Measurements from ENCODE around the gene CRACR2B.

CRACR2B gene

DNA sequence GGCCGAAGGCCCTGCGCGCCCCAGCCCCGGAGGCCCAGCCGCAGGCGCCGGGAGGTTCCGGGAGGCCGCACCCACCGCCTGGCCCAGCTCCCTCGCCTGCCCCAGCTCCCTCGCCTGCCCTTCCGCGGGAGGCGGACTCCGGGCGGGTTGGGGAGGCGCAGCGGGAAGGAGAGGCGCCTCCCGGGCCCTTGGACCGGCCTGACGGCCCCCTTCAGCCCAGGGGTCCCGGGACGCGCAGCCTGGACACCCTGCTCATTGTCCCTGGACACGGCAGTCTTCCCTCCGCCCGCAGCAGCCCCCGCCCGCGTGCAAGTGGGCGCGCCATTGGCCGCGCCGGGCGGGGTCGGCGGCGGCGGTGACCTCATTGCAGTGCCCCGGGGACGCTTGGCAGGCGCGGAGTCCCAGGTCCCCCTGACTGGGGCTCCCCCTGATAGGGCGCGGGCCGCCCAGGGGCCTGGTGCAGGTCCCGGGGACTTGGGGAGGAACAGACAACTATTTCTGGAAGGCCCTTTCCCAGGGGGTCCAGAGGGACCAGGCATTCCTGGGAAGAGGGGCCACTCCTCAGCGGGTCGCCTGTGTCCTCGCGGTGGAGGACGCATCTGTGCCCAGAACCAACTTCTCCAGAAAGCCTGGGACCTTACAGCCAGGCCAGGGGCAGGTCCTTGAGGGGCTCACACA lies 5.5 kb downstream of the CRACR2B start:
- TF ChIP-seq, protein P1, sequence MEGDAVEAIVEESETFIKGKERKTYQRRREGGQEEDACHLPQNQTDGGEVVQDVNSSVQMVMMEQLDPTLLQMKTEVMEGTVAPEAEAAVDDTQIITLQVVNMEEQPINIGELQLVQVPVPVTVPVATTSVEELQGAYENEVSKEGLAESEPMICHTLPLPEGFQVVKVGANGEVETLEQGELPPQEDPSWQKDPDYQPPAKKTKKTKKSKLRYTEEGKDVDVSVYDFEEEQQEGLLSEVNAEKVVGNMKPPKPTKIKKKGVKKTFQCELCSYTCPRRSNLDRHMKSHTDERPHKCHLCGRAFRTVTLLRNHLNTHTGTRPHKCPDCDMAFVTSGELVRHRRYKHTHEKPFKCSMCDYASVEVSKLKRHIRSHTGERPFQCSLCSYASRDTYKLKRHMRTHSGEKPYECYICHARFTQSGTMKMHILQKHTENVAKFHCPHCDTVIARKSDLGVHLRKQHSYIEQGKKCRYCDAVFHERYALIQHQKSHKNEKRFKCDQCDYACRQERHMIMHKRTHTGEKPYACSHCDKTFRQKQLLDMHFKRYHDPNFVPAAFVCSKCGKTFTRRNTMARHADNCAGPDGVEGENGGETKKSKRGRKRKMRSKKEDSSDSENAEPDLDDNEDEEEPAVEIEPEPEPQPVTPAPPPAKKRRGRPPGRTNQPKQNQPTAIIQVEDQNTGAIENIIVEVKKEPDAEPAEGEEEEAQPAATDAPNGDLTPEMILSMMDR (IDR thresholded peaks at IDR 0.05; ENCODE audit: insufficient read depth, low read length, poor library complexity, severe bottlenecking): no peak
- 0 out of 2 replicates have a peak, but pooled peaks have one; percentile 92 for TF ChIP-seq EZH2phosphoT487 (conservative IDR thresholded peaks at IDR 0.05; ENCODE audit: low read length)
- Histone ChIP-seq H3K27ac (ENCODE audit: low read depth, low read length) (no peak overlapping the region), H3K36me3 (ENCODE audit: low read length) (no peaks in the 10 kb centered on the region), H3K4me2 (ENCODE audit: low read depth, low read length, poor library complexity, severe bottlenecking) (peak overlapping the region; percentile 35), H3F3A (ENCODE audit: insufficient read depth) (no peaks in the 10 kb centered on the region), H3K79me2 (ENCODE audit: insufficient read depth, low read length) (no peaks in the 10 kb centered on the region), H3K9me3 (ENCODE audit: insufficient read depth, low read length) (no peaks in the 10 kb centered on the region), H2AFZ (ENCODE audit: low read depth, low read length, severe bottlenecking) (no peak overlapping the region), H3K9me2 (replicated peaks; ENCODE audit: insufficient read depth, low read length) (no peaks in the 10 kb centered on the region), H3K9ac (ENCODE audit: low read length) (no peak overlapping the region), H4K20me1 (ENCODE audit: low read depth, low read length) (no peaks in the 10 kb centered on the region), H3K27me3 (ENCODE audit: low read length) (no peaks in the 10 kb centered on the region), H3K4me3 (ENCODE audit: insufficient read depth, low read length, poor library complexity, severe bottlenecking) (no peak overlapping the region)

DNA sequence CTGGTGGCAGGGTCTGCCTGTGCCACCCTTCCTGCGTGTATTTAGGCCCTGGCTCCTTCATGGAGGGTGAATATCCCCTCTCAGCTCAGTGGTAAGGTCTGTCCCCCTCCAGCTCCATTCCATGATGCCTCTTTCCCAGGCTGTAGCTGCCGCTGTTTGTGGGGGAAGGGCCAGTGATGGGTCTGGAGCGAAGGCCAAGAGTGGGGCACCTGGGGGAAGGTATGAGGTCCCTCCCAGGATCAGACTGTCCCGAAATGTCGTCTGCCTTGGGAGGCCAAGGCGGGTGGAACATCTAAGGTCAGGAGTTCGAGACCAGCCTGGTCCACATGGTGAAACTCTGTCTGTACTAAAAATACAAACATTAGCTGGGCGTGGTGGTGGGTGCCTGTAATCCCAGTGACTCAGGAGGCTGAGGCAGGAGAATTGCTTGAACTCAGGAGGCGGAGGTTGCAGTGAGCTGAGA lies 6.2 kb downstream of the CRACR2B start:
- no peak for TF ChIP-seq EZH2phosphoT487 (conservative IDR thresholded peaks at IDR 0.05; ENCODE audit: low read length)
- TF ChIP-seq, protein P1 (IDR thresholded peaks at IDR 0.05; ENCODE audit: insufficient read depth, low read length, poor library complexity, severe bottlenecking): no peak
- no peaks in the 10 kb centered on the region for H3K27me3 ChIP-seq (ENCODE audit: low read length)

DNA sequence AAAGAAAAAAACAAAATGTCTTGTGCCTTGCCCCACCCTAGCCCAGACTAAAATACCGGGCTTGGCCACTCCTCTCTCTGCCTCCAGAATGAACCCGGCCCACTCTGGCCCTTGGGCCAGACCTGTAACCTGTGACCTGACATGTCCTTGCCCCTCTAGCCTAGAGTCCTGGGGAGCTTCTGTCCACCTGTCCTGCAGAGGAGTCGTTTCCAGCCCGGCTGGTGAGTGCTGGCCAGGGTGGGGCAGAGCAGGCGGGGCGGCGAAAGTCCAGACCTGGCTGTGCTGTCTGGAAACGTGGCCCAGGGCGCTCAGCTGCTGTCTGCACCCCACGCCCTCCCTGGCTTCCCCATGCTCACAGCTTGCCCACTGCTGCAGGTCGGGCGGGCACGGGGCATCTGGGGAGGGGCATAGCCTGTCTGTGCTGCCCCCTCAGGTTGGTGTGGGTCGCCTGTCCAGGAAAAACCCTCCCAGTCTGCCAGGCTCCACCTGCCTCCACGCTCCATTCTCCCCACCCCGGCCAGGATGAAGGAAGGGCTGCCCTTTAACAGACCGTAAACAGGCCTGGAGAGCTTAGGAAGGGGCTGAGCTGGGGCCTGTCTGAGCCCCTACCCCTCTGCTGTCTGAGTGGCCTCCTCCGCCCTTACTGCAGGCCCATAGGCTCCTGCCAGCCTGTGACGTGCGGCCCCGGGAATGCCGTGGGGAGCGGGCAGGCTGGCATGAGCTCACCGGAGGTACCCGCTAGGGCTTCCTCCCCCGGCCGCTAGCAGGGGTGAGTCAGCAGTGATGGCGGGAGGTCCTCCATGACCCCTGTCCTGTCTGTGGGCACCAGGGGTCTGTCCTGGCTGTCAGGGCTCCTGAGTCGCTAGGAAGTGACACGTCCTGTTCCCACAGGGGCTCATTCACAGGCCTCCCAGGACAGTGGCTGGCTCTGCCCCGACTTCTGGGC lies 6.9 kb downstream of the CRACR2B start:
- no peaks in the 10 kb centered on the region for H3K79me2 ChIP-seq (ENCODE audit: insufficient read depth, low read length)
- no peaks in the 10 kb centered on the region for H3K27me3 ChIP-seq (ENCODE audit: low read length)
- H3K4me3 ChIP-seq (ENCODE audit: insufficient read depth, low read length, poor library complexity, severe bottlenecking): no peak overlapping the region
- no peak overlapping the region for H3K4me2 ChIP-seq (ENCODE audit: low read depth, low read length, poor library complexity, severe bottlenecking)
- no peaks in the 10 kb centered on the region for H3F3A ChIP-seq (ENCODE audit: insufficient read depth)
- no peaks in the 10 kb centered on the region for H3K9me2 ChIP-seq (replicated peaks; ENCODE audit: insufficient read depth, low read length)
- TF ChIP-seq, protein P1 (IDR thresholded peaks at IDR 0.05; ENCODE audit: insufficient read depth, low read length, poor library complexity, severe bottlenecking): no peak
- no peak; the same call in 1 of the 2 replicates for TF ChIP-seq EZH2phosphoT487 (conservative IDR thresholded peaks at IDR 0.05; ENCODE audit: low read length)
- H4K20me1 ChIP-seq (ENCODE audit: low read depth, low read length): no peaks in the 10 kb centered on the region
- H3K9ac ChIP-seq (ENCODE audit: low read length): no peak overlapping the region
- no peaks in the 10 kb centered on the region for H3K36me3 ChIP-seq (ENCODE audit: low read length)
- H2AFZ ChIP-seq (ENCODE audit: low read depth, low read length, severe bottlenecking): no peak overlapping the region
- no peak overlapping the region for H3K27ac ChIP-seq (ENCODE audit: low read depth, low read length)
- H3K9me3 ChIP-seq (ENCODE audit: insufficient read depth, low read length): no peaks in the 10 kb centered on the region

More for the DNA sequence above, 6.2 kb downstream of the CRACR2B start:
- Histone ChIP-seq H3K9me3 (ENCODE audit: insufficient read depth, low read length) (no peaks in the 10 kb centered on the region), H3K27ac (ENCODE audit: low read depth, low read length) (no peak overlapping the region), H3K36me3 (ENCODE audit: low read length) (no peaks in the 10 kb centered on the region), H3F3A (ENCODE audit: insufficient read depth) (no peaks in the 10 kb centered on the region), H3K4me3 (ENCODE audit: insufficient read depth, low read length, poor library complexity, severe bottlenecking) (no peak overlapping the region), H3K79me2 (ENCODE audit: insufficient read depth, low read length) (no peaks in the 10 kb centered on the region), H3K9me2 (replicated peaks; ENCODE audit: insufficient read depth, low read length) (no peaks in the 10 kb centered on the region), H2AFZ (ENCODE audit: low read depth, low read length, severe bottlenecking) (no peak overlapping the region), H3K4me2 (ENCODE audit: low read depth, low read length, poor library complexity, severe bottlenecking) (no peak overlapping the region), H4K20me1 (ENCODE audit: low read depth, low read length) (no peaks in the 10 kb centered on the region), H3K9ac (ENCODE audit: low read length) (no peak overlapping the region)
